Measurements from ENCODE around the gene NOL12.
"Not testable (repeated sequence)": the region's sequence is repeated elsewhere in the genome, so short reads cannot be mapped to it uniquely, and the experiment has no call there.

The NOL12 gene

DNA sequence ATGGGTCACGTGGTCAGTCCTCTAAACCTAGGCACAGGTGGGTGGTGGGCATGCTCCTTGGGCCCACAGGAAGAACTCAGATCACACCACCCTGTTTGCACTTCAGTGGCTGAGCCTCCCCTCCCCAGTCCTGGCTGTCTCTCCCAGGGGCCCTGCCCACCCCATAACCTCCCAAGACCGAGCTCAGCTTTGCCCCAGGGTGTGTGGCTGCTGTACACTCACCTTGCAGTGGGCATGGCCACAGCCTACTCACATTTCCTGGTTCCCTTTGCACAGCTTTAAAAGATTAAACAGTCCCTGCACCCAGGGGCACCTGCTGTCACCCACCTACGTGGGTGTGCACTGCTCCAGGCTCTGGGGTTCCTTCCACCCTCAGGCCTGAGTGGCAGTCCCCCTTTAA is 24.5 kb downstream of the NOL12 start:
- DNase-seq, result no peak

DNA sequence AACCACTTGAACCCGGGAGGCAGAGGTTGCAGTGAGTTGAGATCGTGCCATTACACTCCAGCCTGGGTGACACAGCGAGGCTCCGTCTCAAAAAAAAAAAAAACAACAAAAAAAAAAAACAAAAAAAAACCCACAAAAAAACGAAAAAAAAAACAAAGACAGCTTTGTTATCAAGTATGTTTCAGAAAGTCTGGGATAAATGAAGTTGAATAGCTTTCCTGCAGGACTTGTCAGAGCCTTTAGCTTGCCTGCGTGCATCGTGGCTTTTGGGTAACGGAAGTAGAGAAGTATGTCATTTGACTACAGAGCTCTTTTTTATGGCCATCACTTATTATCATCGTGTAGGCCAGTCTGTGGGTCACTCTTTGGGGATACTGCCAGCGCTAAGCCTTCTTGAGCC is 25.3 kb downstream of the NOL12 start:
- DNase-seq, result no peak

DNA sequence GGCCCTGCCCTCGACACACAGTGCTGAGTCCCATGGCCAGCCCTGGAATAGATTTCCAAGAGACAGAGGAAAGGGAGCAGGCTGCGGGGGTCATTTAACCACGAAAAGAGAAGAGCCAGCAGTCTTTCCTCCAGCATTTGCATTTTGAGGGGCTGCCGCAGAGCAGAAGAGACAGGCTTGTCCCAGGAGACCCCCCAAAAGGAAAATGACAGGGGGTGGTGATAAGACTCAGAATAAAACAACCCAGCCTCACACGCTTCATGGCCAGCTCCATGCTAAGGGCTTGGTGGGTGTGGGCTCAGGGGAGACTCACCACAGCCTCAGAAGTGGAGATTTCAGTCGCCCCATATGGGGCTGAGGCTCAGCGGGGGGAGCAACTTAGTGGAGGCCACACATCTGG is 27.6 kb downstream of the NOL12 start:
- no peak for DNase-seq

DNA sequence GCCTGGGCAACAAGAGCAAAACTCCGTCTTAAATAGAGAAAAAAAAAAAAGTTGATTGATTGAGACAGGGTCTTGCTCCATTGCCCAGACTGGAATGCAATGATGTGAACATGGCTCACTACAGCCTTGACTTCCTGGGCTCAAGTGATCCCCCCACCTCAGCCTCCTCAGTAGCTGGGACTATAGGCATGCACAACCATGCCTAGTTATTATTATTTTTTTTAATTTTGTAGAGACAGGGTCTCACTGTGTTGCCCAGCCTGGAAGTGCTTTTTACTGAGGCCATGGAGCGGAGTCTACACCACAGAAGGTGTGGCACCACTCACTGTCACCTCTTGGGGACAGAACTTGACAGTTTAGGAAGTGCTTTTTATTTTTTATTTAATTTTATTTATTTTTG is 28.5 kb downstream of the NOL12 start:
- no peak for DNase-seq

DNA sequence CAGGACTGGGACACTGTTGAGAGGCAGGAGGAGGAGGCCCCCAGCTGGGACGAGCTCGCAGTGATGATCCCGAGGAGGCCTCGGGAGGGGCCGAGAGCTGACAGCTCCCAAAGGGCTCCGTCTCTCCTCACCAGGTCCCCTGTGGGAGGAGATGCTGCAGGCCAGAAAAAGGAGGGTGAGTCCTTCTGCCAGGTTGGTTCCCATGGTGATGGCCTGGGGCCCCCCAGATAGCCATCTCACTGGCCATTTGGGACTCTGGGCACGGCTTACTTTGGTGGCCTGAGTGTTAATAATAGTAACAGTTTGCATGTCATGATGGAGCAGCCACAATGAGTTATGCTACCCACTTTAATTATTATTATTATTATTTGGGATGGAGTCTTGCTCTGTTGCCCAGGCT is 29.6 kb downstream of the NOL12 start:
- no peak for DNase-seq

DNA sequence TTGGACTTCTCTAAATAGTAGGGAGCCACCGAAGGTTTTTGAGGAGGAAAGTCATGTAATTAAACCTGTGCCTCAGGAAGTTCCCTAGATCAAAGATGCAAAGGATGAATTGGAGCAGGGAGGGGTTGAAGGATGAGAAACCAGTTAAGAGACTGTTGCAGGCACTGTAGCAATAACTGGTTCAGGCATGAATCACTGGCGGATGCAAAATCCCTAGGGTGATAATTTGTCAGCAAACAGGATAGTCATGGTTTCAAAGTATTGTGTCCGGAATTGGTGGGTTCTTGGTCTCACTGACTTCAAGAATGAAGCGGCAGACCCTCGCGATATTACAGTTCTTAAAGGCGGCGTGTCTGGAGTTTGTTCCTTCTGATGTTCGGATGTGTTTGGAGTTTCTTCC is 30.6 kb downstream of the NOL12 start:
- no peak for DNase-seq

DNA sequence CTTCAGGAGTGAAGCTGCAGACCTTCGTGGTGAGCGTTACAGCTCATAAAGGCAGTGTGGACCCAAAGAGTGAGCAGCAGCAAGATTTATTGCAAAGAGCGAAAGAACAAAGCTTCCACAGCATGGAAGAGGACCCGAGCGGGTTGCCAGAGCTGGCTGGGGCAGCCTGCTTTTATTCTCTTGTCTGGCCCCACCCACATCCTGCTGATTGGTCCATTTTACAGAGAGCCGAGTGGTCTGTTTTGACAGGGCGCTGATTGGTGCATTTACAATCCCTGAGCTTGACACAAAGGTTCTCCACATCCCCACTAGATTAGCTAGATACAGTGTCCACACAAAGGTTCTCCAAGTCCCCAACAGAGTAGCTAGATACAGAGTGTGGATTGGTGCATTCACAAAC is 31.1 kb downstream of the NOL12 start:
- not testable (repeated sequence) for DNase-seq

DNA sequence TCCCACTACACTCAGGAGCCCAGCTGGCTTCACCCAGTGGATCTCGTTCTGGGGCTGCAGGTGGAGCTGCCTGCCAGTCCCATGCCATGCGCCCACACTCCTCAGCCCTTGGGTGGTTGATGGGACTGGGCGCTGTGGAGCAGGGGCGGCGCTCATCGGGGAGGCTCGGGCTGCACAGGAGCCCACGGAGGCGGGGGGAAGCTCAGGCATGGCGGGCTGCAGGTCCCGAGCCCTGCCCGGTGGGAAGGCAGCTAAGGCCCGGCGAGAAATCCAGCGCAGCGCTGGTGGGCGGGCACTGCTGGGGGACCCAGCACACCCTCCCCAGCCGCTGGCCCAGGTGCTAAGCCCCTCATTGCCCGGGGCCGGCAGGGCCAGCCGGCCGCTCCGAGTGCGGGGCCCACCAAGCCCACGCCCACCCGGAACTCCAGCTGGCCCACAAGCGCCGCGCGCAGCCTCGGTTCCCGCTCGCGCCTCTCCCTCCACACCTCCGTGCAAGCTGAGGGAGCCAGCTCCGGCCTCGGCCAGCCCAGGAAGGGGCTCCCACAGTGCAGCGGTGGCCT is 31.7 kb downstream of the NOL12 start:
- not testable (repeated sequence) for DNase-seq

DNA sequence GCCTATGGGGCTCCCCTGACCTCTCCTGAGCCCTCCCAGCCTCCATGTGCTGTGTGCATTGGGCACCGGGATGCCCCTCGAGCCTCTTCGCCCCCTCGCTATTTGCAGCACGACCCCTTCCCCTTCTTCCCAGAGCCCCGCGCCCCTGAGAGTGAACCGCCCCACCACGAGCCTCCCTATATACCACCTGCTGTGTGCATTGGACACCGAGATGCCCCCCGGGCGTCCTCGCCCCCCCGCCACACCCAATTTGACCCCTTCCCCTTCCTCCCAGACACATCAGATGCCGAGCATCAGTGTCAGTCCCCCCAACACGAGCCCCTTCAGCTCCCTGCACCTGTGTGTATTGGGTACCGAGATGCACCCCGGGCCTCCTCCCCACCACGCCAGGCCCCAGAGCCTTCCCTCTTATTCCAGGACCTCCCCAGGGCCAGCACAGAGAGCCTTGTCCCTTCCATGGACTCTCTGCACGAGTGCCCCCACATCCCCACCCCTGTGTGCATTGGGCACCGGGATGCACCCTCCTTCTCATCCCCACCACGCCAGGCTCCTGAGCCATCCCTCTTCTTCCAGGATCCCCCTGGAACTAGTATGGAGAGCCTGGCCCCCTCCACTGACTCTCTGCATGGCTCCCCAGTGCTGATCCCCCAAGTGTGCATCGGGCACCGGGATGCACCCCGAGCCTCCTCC is 39.6 kb downstream of the NOL12 start:
- DNase-seq, result no peak

DNA sequence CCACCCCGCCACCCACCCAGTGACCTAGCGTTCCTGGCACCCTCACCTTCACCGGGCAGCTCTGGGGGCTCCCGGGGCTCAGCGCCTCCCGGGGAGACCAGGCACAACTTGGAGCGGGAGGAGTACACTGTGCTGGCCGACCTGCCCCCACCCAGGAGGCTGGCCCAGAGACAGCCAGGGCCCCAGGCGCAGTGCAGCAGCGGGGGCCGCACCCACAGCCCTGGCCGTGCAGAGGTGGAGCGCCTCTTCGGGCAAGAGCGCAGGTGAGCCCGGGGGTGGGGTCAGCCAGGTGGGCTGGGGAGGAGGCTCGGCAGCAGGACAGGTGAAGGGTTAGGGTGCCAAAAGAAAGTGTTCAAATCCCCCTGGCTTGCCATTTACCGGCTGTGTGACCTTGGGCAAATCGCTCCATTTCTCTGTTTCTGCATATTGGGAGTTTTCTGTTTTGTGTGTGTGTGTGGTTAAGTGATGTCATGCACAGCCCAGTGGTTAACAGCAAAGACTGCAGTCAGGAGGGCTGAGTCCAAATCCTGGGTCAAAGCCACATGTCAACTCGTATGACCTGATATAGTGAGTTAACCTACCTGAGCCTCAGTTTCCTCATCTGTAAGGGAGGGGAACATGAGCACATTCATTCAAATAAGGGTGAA is 40.2 kb downstream of the NOL12 start:
- DNase-seq, result no peak

DNA sequence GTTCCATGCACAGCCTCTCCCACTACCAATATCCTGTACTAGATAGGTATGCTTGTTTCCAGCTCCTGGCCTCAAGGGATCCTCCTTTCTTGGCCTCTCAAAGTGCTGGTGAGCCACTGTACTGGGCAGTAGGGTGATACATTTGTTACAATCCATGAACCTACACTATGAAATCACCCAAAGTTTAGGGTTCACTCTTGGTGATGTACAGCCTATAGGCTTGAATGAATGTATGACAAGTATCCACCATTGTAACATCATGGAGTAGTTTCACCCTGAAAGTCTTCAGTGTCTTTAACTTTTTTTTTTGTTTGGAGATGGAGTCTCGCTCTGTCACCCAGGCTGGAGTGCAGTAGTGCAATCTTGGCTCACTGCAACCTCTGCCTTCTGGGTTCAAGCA is 42.5 kb downstream of the NOL12 start:
- DNase-seq, result no peak

DNA sequence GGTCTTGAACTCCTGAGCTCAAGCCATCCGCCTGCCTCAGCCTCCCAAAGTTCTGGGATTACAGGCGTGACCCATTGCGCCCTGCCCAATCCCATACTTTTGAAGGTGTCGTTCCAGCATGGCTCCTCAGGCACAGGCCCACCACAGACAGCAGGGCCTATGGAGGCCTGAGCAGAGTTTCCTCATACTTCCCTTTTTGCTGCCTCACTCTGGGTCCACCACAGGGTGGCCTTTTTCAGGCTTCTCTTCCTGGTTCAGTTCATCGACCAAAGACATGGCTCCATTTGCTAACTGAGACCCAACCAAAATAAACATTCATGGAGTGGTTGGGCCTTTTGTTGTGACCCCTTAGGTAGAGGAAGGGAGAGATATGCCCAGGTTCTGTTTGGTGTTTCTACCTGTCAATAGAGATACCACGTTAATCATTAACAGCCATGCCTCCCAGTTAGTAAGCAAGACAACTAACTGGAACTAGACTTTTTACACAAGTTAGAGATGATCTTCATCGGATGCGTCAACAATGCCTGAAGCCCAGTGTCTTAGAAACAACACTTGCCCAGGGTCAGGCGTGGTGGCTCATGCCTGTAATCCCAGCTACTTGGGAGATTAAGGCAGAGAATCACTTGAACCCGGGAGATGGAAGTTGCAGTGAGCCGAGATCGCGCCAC is 45.8 kb downstream of the NOL12 start:
- DNase-seq, result no peak

DNA sequence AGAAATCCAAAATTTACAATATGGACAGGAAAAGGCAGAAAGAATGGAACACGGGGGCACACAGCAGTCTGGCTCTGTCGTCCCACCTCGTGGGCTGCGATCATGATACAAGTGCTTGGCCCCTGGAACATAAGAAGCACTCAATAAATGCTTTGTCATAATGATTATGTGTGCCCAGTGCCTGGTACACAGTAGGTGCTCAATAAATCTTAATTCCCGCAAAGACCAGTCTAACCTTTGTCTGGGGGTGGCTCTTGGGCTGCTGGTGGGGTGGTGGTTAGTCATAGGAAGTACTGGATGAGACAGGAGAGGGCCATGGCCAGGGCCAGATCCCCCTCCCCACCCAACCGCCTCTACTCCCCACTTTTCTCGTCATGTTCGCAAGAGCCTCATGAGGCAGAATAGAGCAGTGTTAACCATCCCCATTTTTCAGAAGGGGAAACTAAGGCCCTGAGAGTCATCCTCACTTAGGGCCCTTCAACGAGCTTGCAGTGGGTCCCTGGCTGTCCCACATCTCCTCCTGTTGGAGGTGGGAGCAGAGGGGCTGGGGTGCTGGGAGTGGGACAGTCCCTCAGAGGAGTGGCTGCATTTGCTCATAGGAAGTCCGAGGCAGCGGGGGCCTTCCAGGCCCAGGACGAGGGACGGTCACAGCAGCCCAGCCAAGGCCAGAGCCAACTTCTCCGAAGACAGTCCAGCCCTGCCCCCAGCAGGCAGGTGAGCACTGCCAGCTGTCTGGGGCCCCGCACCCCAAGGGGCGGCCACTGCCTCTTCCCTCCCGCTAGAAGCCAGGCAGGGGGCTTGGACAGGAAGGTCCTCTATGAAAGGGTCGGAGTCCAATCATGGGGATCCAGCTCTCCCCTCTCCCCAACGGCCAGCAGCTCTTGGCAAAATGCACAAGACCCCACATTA is 46.8 kb downstream of the NOL12 start:
- no peak for DNase-seq

DNA sequence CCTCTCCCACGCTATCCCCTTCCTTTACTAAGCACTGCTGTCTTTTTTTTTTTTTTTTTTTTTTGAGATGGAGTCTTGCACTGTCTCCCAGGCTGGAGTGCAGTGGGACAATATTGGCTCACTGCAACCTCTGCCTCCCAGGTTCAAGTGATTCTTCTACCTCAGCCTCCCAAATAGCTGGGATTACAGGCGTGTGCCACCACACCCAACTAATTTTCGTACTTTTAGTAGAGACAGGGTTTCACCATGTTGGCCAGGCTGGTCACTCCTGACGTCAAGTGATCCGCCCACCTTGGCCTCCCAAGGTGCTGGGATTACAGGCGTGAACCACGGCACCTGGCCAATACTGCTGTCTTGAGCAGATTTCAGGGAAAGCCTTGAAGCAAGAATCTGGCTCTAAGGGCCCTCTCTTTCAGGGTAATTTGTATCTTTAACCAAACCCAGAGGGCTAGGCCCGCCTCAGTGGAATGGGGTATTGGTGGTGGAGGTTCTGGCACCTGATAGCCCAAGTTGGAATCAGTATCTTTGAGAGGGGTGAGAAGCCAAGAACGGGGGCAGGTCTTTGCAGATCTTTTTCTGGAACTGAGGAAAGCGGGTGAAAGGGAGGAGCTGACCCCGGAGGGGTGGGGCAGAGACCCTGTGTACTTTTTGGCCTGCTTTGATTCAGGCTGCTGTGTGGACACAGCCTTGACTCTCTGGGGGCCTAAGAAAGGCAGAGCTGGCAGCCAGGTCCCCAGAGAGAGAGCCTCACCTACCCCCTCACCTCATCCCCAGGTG is 47.7 kb downstream of the NOL12 start:
- no peak for DNase-seq

DNA sequence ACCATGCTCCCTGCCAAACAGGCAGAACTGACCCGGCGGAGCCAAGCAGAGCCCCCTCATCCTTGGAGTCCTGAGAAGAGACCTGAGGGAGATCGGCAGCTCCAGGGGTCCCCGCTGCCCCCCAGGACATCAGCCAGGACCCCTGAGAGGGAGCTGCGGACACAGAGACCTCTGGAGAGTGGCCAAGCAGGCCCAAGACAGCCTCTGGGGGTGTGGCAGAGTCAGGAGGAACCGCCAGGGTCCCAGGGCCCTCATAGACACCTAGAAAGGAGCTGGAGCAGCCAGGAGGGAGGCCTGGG is 48.2 kb downstream of the NOL12 start:
- DNase-seq, result no peak

DNA sequence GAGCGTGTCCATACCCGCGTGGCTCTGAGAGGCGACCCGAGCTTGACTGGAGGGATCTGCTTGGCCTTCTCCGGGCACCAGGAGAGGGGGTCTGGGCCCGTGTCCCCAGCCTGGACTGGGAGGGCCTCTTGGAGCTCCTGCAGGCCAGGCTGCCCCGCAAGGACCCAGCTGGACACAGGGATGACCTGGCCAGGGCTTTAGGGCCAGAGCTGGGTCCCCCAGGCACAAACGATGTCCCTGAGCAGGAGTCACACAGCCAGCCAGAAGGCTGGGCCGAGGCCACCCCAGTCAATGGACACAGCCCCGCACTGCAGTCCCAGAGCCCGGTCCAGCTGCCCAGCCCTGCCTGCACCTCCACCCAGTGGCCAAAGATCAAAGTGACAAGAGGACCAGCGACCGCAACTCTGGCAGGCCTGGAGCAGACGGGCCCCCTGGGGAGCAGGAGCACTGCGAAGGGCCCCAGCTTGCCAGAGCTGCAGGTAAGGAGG is 48.9 kb downstream of the NOL12 start:
- DNase-seq, result peak in 29 of 58 donors; percentile 2 to 38 (median 18)

DNA sequence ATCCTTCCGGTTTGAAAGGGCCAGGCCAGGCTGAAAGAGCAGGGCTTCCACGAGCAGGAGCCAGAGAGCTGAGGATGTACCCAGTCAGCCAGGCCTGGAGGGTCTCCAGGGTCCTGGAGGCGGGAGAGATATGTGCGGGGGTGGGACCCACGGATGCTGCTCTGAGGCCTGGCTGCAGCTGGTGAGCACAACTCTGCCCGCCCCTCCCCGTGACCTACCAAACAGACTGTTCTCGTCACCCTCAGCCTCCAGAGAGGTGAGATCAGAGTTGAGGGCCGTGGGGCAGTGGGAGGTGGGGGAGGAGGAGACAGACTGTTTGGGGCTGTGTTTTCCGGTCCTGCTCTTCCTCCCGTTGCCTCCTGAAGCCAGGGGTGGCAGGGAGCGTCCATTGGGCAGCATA is 52.9 kb downstream of the NOL12 start:
- DNase-seq, result no peak

DNA sequence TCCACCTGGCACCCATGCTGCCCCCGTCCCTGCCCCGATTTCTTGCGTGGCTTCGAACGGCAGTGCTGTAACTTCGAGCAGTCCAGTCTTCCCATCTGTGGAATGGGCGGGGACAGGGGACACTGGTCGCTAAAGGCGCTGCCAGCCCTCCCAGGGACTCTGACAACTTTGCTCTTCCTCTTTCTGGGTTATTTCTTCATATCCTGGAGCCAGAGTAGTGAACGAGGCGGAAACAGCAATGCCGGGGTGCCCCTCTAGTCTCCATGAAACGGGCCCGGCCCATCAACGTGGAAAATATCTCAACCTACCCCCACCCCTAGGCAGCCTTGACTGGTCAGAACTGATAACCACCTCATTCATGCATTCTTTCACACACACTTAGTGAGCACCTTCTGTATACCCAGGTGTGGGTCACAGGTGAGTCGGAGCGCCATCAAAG is 53.5 kb downstream of the NOL12 start:
- DNase-seq, result peak in 1 of 58 donors; percentile 5

DNA sequence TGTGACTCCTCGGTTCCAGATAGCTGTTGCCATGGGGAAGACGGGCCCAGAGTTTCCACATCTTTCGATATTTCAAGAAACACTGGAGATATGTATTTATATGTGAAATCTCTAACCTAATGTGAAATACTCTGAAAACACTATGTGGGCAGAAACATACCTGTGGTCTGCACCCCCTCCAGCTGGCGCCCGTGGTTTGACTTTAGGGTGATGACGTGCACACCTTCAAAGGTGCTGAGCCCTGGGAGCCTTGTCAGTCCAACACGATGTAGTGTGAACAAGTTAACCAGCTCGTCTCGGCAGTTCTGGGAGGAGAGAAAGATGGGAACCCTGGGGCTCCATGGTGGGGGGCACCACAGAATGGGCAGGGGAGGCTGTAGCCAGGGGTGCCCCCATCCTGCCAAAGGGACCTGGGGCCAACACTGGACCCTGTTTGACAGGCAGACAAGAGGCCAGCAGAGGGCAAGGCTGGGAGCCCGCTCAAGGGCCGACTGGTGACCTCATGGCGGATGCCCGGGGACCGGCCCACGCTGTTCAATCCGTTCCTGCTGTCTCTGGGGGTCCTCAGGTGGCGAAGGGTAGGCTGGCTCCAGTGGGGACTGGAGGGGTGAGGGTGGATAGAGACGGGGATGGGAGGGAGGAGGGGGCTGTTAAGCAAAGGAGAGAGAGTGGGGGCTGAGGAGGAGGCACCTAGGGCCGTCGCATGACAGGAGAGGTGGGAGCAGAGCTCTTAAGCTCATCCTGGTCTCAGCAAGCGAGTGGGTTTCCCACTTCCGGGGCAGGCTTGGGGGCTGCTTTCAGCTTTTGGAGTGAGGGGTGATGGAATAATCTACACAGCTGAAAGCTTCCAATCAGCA is 54.5 kb downstream of the NOL12 start:
- DNase-seq, result no peak

Measured in anterior cingulate cortex (tissue), 58 donors.